HG03175 (cell line): ENCODE data around the gene PLXNB1.

Experiments
- ATAC-seq: cut with Tn5 transposase; IDR thresholded peaks from one replicate; pipeline ENCODE4 v1.9.1; 2021; ENCODE audit warnings: mild to moderate bottlenecking, moderate library complexity; ENCODE audit not compliant: unreplicated experiment

The PLXNB1 gene

GRCh38 chr3:48435223-48435595 is 5.3 kb upstream of the PLXNB1 start:
- no peak for ATAC-seq

- ATAC-seq = no peak
Observed at GRCh38 chr3:48434591-48435222, 4.8 kb upstream of the PLXNB1 start.

- no peak for ATAC-seq
Observed at GRCh38 chr3:48433472-48434118, 3.7 kb upstream of the PLXNB1 start.

GRCh38 chr3:48432411-48433371 is 2.8 kb upstream of the PLXNB1 start:
- ATAC-seq = no peak

- ATAC-seq = no peak
Observed at GRCh38 chr3:48431224-48432029, 1.5 kb upstream of the PLXNB1 start.

- ATAC-seq = no peak
Observed at GRCh38 chr3:48430708-48431101, 819 bp upstream of the PLXNB1 start.

GRCh38 chr3:48429317-48429959 is 448 bp downstream of the PLXNB1 start:
- ATAC-seq = peak; percentile 38

- ATAC-seq = peak; percentile 37
Observed at GRCh38 chr3:48428572-48429316, 1.1 kb downstream of the PLXNB1 start.

- no peak for ATAC-seq
Observed at GRCh38 chr3:48428088-48428571, 1.8 kb downstream of the PLXNB1 start.

- no peak for ATAC-seq
Observed at GRCh38 chr3:48427630-48427962, 2.3 kb downstream of the PLXNB1 start.

- no peak for ATAC-seq
Observed at GRCh38 chr3:48426944-48427629, 2.8 kb downstream of the PLXNB1 start.

GRCh38 chr3:48426401-48426909 is 3.4 kb downstream of the PLXNB1 start:
- ATAC-seq = no peak

GRCh38 chr3:48425281-48425812 is 4.5 kb downstream of the PLXNB1 start:
- ATAC-seq = no peak

- ATAC-seq = no peak
Observed at GRCh38 chr3:48423883-48424695, 5.8 kb downstream of the PLXNB1 start.

GRCh38 chr3:48423241-48423882 is 6.5 kb downstream of the PLXNB1 start:
- ATAC-seq = no peak

- ATAC-seq = no peak
Observed at GRCh38 chr3:48422681-48423080, 7.2 kb downstream of the PLXNB1 start.

- no peak for ATAC-seq
Observed at GRCh38 chr3:48422272-48422671, 7.6 kb downstream of the PLXNB1 start.
